GM18873 (cell line): Measurements from ENCODE around the gene DYRK2.

Experiments
- ATAC-seq: cut with Tn5 transposase; IDR thresholded peaks from one replicate; pipeline ENCODE4 v1.9.1; 2021; ENCODE audit warnings: mild to moderate bottlenecking, moderate library complexity, moderate number of reproducible peaks; ENCODE audit not compliant: unreplicated experiment, low FRiP score

DYRK2 gene

DNA sequence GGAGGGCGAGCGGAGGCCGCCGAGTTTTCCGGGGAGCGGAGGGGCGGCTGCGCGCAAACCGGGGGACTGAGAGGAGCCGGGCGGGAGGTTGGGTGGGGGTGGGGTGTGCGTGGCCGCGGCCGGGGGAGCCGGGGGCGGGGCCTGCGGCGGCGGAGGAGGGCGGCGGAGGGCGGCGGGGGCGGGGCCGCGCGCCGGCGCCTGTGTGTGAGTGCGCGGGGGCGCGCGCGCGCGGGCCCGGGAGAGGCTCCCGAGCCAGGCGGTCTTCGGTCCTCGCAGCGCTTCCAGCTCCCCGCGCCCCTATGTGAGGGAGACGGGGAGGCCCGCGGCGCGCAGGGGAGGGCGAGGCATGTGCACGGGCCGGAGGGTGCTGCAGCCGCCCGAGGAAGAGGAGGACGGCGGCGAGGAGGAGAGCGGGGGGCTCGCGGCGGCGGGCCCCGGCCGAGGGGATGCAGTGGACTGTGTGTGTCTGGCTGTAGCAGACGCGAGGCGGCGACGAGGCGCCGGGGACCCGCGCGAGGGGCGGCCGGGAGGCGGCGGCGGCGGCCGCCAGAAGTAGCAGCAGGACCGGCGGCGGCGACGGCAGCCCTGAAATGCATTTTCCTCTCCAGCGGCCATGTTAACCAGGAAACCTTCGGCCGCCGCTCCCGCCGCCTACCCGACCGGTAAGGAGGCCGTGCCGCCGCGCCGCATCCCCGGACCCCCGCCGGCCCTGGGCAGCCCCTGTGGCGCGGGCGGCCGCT lies at the start of gene DYRK2:
Gene DYRK2 (plus strand): TSS at position 225 of the 740 bp plus-strand sequence. CDS start 389 bp downstream, at position 614.
- peak; percentile 37 for ATAC-seq

DNA sequence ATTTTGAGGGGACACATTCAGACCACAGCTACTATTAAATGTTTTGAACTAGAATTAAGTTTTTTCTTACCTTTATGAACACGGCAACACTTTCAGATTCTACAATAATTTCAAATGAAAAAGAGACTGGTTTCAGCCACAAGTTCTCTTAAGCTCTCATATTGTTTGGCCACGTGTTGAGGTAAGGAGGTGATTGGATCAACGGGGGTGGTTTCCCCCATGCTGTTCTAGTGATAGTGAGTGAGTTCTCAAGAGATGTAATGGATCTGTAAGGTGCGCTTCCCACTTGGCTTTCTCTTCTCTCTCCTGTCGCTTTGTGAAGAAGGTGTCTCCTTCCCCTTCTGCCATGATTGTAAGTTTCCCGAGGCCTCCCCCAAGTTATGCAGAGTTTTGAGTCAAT lies 48.9 kb upstream of the DYRK2 start:
- ATAC-seq = no peak

DNA sequence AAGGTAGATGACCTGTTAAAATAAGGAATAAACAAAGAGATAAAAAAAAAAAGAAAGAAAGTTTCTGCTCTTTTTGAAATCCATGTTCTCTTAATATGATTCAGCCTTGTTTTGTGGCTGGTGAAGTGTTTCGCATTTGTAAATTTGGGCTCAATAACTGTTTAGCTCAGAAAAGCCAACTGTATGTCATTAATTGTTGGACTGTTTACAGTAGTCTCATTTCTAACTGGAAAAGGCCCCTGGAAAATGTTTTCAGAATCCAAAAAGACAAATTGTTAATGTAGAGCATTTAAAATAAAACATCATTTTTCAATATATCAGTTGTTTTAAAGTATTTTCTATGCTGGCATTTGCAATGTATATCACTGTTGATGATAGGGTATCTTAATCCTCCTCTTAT lies 47.4 kb upstream of the DYRK2 start:
- ATAC-seq = no peak

DNA sequence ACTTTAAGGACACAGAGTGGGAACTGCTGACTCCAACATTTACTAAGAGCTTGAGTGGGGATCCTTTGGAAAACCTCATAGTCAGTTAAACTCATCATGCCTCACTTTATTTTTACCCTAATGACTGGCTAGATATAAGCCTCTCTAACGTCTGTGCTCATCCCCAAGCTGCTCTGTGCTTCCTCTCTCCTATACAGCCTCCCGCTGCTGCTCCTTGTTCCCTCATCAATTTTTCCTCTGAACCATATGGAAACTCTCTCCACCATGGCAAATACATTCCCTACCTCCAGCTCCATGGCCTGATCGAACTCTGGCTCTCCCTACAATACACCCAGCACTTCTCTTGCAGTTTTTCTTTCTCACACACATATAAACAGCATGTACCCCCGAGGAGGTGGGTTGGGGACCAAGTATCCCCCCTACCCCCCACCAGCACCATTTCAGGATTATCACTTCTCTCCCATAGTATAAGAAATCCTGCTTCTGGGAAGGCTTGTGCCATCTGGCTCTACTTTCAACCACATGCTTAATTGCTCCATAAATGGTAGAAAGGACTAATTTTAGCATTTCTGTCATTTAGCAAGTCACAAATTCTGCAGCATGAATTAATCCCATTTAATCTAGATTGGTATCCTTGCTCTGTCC lies 39.2 kb upstream of the DYRK2 start:
- ATAC-seq = no peak

DNA sequence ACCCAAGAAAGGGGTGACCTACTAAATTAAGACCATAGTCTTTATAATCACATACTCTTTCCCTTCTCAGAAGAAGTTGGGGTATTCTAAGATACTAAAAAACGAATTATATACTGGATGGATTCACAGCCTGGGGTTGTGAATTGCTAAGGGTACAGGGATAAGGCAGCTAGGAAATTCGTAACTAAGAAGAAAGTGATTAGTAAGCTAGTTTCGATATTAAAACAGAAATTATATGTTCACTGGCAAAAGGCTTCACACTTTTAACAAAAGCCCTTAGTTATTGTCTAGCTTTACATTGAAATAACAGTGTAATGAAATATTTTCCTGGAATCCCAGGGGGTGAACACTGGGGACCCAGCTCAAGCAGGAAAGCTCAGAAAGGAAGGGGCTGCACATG lies 35.5 kb upstream of the DYRK2 start:
- no peak for ATAC-seq

DNA sequence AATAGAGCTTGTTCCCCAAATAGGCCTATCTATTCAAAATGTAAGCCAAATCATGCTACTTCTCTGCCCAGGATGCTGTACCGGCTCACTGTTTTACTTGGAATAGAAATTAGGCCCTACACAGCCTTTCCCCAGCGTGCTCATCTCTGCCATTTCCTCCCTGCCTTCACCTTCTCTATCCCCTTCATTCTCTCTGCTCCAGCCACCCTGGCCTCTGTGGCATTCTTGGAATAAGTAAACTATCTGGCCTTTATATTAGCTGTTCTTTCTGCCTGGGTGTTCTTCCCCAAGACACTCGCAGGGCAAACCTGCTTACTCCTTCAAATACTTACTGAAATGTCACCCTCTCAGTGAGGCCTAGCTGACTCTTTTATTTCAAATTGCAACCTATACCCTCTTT lies 30.9 kb upstream of the DYRK2 start:
- no peak for ATAC-seq

DNA sequence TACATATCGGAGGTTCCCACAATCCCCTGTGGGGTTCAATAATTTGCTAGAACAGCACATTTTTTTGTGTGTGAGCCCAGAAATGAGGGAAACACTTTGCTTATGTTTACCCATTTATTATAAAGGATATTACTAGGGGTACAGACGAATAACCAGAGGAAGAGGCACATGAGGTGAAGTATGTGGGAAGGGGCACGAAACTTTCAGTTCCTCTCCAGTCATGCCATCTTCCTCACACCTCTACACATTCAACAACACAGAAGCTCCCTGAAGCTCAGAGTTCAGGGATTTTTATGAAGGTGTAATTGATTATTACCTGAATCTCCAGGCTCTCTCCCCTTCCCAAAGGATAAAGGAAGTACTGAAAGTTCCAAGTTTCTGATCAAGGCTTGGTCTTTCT lies 30.2 kb upstream of the DYRK2 start:
- ATAC-seq = no peak

DNA sequence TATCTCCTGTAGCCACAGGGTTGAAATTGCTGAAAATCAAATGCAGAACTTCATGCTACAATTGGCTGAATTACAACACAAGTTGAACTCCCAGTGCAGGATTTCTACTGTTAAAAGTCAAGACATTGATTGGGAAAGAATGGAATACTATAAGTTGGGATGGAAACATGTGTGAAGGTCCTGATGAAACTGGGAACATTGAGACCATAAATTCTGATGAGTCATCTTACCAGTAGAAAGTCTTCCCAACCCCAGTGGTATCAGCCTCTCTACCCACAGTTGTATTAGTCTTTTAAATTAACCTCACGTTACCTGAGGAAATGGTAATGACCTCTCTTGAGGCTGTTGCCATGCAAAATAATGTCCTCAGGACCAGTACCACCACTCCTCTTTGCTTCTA lies 27.4 kb upstream of the DYRK2 start:
- no peak for ATAC-seq

DNA sequence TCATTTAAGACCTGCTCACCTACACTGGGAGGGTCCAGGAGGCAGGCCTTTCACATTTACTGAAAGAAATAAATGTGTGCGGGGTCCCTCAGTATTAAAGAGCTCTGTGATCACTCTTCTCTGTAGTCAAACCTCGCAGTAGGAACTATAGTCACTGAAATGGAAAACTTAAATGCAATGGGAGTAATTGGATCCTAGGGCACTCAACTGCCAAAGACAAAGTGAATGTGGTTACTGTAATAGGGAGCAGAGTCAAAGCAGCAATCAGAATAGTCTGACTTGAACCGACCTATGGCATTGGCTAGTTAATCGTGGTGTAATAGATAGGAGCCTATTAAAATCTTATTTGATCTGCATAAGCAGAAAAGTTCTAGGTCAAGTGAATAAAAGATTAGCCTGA lies 26.6 kb upstream of the DYRK2 start:
- ATAC-seq = no peak

DNA sequence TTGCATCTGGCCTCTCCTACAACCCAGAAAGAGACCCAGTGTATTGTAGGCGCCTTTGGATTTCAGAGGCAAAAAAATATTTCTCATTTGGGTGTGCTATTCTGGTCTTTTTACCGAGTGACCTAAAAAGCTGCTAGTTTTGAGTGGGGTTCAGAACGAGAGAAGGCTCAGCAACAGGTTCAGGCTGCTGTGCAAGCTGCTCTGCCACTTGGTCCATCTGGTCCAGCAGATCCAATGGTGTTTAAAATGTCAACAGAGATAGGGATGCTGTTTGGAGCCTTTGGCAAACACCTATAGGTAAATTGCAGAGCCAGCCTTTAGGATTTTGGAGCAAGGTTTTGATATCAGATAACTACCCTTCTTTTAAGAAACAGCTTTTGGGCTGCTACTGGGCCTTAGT lies 25.3 kb upstream of the DYRK2 start:
- ATAC-seq = no peak

DNA sequence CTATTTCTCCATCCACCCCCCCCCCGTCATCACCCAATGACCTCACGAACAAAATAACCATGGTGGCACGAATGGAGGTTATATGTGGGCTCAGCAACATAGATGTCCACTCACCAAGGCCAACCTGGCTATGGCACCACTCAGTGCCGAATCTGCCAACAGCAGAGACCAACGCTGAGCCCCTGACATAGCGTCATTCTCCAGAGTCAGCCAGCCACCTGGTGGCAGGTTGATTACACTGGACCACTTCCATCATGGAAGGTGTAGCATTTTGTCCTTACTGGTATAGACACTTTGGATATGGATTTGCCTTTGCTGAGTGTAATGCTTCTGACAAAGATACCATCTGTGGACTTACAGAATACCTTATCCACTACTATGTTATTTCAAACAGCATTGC lies 24.2 kb upstream of the DYRK2 start:
- no peak for ATAC-seq

DNA sequence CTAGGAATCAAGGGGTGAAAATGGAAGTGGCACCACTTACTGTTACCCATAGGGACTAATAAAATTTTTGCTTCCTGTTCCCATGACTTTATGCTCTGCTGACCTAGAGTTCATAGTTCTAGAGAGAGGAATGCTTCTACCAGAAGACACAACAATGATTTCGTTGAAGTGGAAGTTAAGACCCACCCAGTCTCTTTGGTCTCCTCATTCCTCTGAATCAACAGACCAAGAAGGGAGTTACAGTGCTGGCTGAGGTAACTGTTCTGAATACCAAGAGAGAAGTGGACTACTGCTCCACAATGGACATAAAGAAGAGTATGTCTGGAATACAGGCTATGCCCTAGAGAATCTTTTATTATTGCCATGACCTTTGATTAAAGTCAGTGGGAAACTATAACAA lies 23.5 kb upstream of the DYRK2 start:
- ATAC-seq = no peak

DNA sequence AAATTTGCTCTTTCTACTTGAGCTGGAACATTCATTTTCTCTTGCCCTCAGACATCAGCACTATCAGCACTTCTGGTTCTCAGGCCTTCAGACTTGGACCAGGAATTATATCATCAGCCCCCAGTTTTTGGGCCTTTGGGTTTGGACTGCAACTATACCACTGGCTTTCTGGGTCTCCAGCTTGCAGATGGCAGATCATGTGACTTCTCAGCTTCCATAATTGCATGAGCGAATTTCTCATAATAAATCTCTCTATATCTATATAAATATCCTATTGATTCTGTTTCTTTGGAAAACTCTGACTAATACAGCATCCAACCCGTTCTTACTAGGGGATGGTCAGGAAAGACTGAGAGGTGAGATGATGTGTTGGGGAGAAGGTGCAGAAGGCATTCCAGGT lies 22.4 kb upstream of the DYRK2 start:
- no peak for ATAC-seq

DNA sequence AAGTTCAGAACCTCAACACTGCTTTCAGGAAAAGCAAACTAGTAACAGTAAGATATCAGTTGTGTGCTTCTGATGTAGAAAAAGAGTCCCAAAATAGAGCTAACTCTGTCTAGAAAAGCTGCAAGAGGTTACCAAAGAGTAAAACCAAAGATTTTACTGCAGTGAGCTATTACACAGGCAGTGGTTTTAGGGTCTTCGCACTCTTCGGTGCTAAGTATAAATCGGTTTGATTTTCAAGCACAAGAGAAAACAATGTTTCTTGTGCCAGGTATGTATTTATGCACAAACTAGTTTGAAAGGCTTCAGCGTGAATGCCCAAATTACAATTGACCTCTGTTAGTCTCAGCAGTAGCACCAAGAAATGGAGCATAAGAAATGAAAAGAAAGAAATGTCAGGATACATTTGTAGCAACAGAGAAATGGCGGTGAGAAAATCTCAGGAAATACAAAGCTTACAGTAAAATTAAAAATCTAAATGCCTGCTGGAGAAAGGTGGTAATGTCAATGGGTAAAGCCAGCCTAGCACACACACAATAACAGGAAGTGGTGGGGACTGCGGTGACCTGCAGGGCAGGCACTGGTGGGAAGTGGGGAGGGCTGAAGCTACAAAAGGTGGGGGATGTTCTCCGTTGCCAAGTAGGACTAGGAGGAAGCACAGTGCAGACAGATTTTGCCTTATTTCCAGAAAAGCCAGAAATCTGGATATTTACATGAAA lies 18.0 kb upstream of the DYRK2 start:
- ATAC-seq = peak; percentile 97

DNA sequence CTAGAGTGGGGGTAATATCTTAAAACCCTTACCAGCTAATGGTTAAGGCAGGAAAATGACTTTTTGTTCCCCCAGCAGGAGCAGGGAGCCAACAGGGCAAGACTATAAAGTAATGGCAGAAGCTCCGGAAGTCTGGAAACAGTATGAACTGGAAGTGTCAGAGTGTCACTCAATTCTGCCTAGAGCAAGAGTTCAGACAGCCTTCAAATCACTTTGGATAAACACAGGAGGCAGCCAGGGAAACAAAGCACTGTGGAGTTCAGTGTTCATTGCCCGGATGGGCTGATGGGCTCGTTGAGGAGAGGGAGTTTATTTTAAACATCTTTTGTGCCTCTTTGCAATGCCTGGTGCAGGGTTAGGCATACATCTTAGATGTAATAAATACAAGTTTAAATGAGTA lies 16.5 kb upstream of the DYRK2 start:
- ATAC-seq = no peak

DNA sequence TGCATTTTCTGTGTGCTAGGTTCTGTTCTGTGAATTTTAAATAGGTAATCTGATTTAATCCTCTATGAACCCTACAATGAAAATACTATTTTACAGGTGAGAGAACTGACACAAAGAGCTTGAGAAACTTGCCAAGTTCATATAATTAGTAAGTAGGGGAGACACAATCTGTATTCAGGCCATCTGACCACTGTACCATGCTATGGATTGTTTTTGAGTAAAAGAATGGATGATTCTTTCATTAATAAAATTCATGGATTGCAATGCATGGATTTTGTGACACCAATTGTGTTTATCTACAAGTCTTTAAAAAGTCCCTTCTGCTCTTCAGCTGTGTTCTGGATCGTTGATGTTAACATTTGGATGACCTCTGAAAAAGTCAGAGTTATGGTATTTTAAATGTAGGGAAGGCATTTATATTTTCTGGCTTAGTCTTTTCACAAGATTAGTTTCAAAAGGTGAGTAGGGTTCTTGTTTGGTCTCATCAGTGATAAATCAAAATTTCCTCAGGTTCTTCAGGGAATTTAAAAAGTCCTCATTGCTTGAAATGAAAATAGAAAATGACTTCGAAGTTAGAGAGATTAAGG lies 15.4 kb upstream of the DYRK2 start:
- no peak for ATAC-seq

DNA sequence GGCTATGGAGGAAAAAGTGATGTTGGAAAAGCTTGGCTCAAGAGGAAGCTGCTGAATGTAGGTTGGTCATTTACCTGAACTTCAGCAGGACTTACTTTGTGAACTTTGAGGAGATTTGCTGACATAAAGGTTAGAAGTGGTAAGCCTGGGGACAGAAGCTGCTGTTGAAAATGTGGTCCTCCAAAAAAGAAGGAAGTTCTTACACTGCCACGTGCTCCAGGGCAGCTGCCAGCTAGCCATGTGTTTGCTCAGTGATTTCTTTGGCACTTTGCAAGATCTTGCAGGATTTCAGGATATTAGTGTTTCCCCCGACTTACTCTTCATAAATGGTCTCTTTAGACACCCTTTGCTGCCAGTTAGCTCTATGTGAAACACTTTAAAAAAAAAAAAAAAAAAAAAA lies 14.8 kb upstream of the DYRK2 start:
- no peak for ATAC-seq

DNA sequence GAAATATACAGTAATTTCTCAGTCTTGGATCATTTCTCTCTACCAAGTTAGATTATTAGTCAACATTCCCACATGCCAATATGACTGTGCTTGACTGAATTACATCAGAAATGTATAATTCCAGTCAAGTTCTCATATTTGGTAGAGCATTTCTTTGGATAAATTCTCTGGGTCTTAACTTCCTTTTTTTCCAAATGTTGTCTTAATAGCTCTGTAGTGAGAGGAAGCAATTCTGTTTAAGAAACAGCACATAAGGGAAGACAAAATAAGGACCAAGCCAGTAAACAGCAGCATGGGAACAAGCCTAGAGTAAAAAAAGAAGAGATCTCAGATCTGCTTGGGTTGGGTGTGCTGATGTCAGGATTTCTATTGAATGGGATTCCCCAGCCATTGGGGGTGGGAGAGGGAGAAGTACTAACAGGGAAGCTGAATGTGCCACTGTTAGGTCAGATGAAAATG lies 14.2 kb upstream of the DYRK2 start:
- no peak for ATAC-seq

DNA sequence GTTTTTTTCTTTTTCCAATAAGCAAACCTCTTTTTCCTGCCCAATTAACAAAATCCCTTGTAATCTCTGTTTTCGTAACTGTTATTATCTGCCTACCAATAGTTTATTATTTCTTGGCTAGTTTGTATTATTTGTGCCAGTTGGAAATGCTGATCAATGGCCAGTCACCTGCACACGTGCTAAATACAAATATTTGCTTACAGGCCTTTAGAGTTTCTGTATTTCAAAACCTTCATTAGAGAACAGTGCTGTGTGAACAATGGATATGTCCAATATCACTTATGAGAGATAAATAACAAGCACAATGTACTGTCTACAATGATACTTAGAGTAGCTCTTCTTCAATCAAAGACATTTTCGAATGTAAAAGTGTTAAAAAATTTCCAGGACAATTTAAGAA lies 10.8 kb upstream of the DYRK2 start:
- no peak for ATAC-seq

DNA sequence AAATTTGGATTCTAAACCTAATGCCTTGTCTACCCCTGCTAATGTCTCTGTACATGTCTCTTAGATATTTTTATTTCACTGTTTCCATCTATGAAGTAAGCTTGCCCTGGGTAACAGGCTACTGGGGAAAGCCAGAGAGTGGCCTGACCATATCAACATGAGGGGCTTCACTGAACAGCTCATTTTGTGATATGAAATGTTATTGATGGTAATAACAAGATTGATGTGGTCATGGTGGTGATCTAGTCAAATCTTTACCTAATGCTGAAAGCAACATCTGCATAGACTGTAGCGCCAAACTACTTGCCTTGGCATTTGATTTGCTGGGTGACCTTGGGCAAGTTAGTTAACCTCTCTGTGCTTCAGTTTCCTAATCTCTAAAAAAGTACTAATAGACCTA lies 9.9 kb upstream of the DYRK2 start:
- ATAC-seq = no peak

DNA sequence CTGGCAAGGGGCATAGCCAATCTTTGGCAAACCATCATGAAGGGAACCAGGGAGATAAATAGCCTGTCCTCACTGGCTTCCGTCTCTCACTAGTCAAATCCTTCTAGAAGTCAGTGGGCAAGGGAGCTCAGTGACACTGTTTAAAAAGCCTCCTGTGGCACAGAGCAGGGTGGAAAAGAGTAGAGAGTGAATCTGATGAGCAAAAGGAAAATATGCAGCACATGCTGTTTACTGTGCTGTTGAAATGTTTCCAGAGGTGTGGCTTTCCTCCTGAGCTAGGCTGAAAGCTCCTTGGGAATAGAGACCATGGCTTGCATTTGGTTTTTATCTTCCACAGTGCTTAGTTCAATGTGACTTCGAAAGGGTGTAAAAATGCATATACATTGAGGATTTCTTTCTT lies 7.7 kb upstream of the DYRK2 start:
- no peak for ATAC-seq
